HEK293T (cell line): ENCODE data around the gene NANP.
"Not testable (repeated sequence)": the region's sequence is repeated elsewhere in the genome, so short reads cannot be mapped to it uniquely, and the experiment has no call there.

Source experiments
- BHLHE40 ChIP-seq: fragments of 450-650 bp; IDR thresholded peaks from 2 replicates; pipeline ENCODE4 v1.6.1; 2016; ENCODE audit warnings: mild to moderate bottlenecking, moderate library complexity, borderline replicate concordance
- CTBP1 ChIP-seq: fragments of 450-650 bp; IDR thresholded peaks from 2 replicates; pipeline ENCODE4 v1.6.1; 2016; ENCODE audit warnings: borderline replicate concordance
- ELF4 ChIP-seq: fragments of 450-650 bp; IDR thresholded peaks from 2 replicates; pipeline ENCODE4 v1.6.1; 2017; ENCODE audit warnings: antibody characterized with exemption
- FOXA1 ChIP-seq: fragments of 450-650 bp; IDR thresholded peaks from 2 replicates; pipeline ENCODE4 v1.6.1; 2016; ENCODE audit warnings: mild to moderate bottlenecking
- FOXK2 ChIP-seq: fragments of 450-650 bp; IDR thresholded peaks from 2 replicates; pipeline ENCODE4 v1.6.1; 2016; ENCODE audit warnings: mild to moderate bottlenecking
- FOXM1 ChIP-seq: fragments of 450-650 bp; IDR thresholded peaks from 2 replicates; pipeline ENCODE4 v1.6.1; 2017; ENCODE audit warnings: mild to moderate bottlenecking, borderline replicate concordance
- HDGF ChIP-seq: fragments of 450-650 bp; IDR thresholded peaks from 2 replicates; pipeline ENCODE4 v1.6.1; 2017; ENCODE audit warnings: antibody characterized with exemption, borderline replicate concordance
- L3MBTL2 ChIP-seq: fragments of 450-650 bp; conservative IDR thresholded peaks from 2 replicates; pipeline ENCODE4 v1.6.1; 2016; ENCODE audit warnings: mild to moderate bottlenecking
- NFRKB ChIP-seq: fragments of 450-650 bp; IDR thresholded peaks from 2 replicates; pipeline ENCODE4 v1.6.1; 2016; ENCODE audit warnings: mild to moderate bottlenecking, moderate library complexity
- SP1 ChIP-seq: fragments of 450-650 bp; IDR thresholded peaks from 2 replicates; pipeline ENCODE4 v1.6.1; 2017
- SUZ12 ChIP-seq: fragments of 450-650 bp; IDR thresholded peaks from 2 replicates; pipeline ENCODE4 v1.6.1; 2016; ENCODE audit warnings: mild to moderate bottlenecking
- TARDBP ChIP-seq: fragments of 450-650 bp; IDR thresholded peaks from 2 replicates; pipeline ENCODE4 v1.6.1; 2016
- ZNF384 ChIP-seq: fragments of 450-650 bp; IDR thresholded peaks from 2 replicates; pipeline ENCODE4 v1.6.1; 2016

DNA sequence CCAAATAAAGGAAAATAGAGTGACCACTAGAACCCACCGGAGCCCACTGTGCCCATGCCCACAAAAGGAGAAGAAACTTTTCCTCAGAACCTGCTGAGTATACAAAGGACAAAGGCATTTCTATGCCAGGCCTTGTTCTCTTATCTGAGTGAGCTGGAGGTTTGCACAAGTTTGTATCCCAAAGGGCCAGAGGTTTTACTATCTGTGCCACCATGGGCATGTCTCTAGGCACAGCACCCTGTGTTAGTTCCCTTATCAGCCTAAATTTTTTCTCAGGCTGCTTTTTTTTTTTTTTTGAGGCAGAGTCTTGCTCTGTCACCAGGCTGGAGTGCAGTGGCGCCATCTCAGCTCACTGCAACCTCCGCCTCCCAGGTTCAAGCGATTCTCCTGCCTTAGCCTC is 29.1 kb upstream of the NANP start:
- TF ChIP-seq BHLHE40, CTBP1, ZNF384, TARDBP, NFRKB, FOXM1, SUZ12, ELF4, L3MBTL2, FOXA1, SP1, HDGF, FOXK2: not testable (repeated sequence)
